RCC 7860 (cell line): ENCODE measurements around the gene TBX6.
A peak's percentile ranks its signal among the peaks of the same experiment; 100 is the strongest.

Experiments
- DNase-seq: peaks from one replicate; pipeline ENCODE4 v3.0.0-alpha.2; 2015; ENCODE audit warnings: low spot score
- FAIRE-seq: peaks from 2 replicates; lab custom pipeline; 2012; peaks lifted over from hg19 to GRCh38; lab: Jason Lieb, UNC

Gene TBX6

DNA sequence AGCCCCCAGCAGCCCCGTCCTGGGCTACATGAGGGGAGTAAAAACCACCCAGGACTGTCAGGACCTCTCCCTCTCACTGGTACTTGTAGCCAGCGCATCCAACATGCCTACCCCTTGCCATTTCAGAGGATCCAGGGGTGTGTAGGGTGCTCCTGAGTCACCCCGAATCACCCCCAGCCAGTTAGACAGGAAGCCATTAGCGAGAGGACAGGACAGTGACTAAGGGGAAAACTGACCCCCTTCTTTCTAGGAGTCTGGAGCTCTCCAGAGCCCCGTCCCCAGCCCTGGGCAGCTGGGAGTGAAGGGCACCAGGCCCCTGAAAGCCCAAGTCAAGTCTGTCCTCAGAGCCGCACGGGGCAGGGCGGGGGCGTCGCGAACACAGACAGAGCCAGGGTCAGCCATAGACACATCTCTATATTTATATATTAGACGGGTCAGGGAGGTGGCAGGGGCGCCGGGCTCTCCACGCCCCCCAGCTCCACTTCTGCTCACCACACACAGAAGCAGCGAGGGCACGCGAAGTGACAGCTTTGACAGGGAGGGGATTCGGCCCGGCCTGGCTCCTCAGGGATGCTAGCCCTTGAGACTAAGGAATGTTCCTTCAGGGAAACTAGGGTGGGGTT lies 22.1 kb upstream of the TBX6 start:
- FAIRE-seq (no peak), DNase-seq (no peak)

DNA sequence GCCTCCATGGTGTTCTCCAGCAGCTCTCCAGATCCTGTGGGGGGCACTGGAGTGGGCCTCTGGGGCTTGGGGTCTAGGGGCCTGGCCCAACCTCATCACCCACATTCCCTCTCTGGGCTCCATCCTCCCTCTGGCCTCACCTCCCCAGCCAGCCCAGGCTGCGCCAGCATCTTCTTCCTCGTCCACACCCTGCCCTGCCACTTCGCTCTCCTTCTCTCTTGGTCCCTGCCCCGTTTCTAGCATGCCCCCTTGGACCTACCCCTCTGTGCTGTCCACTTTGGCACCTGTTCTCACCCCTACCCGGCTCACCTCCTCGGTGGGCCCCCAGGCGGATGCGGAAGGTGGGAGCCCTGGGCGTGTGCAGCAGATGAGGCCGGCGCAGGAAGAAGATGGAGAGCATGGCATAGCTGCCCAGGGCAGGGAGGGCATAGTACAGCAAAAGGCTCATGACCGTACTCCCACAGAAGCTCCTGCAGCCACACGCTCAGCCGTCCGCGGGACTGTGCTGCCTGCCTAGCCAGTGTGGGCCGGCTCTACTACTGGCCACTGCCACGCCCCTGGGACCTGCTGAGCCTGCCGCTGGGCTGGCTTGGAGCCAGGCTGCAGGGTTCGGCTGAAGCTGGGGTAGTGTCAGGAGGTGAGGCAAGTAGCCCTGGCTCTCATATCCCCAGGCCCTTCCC lies 21.4 kb upstream of the TBX6 start, which contains the start of gene GDPD3:
Gene GDPD3 (minus strand): TSS at position 507 of the 680 bp plus-strand sequence. CDS start 59 bp downstream, at position 448.
- FAIRE-seq: no peak
- DNase-seq: peak; percentile 25

DNA sequence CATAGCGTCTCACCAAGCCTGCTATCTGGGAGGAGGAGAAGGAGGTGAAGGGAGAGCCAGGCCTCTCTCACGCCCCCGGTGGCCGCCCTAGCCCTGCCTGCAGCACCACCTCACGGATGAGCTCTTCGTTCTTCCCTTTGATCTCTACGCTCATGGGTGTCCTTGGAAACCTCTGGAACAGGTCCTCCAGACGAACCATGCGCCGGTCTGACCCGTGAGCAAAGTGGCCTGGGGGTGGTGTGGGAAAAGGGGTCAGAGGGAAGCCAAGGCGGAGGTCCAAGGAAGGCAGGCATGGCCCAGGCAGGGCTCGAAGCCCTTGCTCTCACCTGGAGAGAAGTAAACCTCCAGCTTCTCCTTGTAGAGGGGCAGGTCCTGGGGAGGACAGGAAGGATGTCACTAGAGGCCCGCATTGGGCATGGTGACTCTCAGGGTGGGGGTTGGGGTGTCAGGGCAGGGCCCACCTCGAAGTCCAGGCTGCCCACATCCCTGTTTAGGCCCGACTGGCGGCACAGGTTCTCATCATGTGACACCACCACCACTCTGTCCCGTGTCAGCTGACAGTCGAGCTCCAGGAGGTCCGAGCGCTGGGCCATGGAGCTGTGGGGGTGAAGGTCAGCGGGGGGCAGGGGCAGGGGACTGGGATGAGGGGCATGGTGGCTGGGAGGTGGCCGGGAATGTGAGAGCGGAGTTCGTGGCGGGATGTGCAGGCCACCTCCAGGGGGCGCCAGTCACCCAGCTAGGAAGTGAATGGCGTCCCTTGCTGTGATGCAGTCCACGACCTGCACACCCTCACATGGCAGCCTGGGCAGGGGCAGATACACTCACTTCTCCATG lies 20.7 kb upstream of the TBX6 start:
- no peak for FAIRE-seq
- no peak for DNase-seq

DNA sequence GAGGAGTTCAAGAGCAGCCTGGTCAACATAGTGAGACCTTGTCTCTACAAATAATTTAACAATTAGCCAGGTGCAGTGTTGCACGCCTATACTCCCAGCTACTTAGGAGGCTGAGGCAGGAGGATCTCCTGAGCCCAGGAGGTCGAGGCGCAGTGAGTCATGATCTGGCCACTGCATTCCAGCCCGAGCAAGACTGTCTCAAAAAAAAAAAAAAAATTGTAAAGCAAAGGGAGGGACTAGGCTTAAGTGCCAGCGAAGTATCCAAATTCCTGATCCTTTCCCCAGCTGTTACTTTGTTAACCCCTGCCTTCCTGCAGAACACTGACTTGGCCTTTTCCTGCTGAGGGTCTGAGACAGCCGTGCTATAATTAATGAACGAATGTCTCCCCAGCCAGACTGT lies 18.9 kb upstream of the TBX6 start:
- no peak for FAIRE-seq
- no peak for DNase-seq

DNA sequence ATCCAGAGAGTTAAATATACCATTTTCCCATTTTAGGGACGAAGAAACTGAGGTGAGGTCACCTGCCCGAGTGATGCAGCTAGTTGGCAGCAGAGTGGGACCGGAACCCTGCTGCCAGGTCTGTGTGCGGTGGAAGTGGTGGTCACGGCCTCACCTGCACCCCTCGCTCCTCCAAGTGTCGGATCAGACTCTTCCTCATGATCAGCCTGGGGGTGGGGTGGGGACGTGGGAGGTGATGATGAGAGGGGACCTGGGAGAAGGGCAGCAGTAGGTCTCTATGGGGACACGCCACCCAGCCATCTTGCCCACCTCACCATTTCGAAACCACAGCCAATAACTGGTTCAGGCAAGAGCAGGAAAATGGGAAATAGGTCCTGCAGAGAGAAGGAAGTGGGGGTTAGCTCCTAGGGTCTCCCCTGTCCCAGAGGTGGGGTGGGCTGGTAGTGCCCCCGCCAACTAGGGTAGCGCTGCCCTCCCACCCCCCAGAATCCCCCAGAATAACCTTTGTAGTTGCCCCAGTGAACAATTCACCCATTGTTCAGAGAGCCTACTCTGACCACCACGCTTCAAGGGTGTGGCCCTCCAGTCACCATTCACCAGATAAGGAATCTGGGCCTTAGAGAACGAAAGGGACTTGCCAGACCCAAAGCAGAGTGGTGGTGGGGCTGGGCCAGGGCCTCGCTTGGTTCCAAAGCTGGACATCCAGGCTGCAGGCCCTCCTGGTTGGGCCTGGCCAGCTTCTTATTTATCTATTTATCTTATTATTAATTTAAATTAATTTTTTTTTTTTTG lies 16.5 kb upstream of the TBX6 start:
- no peak for FAIRE-seq

DNA sequence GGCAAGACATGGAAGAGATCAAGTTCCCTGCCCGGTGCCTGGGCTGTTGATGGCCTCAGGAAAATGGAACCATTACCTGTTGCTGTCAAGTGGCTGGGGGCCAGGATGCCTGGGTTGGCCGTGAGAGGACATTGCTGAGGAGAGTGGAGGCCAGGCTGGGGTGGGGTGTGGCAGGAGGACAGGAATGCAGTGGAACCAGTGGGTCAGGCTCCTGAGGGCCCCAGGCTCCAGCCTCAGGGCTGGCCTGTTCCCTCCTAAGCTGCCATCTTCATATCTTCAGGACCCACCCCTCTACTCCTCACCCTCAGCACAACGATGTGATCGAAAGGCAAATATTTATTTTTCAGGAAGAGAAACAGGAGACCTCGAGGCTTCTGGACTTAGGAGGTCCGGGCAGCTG lies 12.8 kb upstream of the TBX6 start:
- FAIRE-seq (no peak), DNase-seq (no peak)

More for the DNA sequence above, 16.5 kb upstream of the TBX6 start:
- DNase-seq: no peak

DNA sequence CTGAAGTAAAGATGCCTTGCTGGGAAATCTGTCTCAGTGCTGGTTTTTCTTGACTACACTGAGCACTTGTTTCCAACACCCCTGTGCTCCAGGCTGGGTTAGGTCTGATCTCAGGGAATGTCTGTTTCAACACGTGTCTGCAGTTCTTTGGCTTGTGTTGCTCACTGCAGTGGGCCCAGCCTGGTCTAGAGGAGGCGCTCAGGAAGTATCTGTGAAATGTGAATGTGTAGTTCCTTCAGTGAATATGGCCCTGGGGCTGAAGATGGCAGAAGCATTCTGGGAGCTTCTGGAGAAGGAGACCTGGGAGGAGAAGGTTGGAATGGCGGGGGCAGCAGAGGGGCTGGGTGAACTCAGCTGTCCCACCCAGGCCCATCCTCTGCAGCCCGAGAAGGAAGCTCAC lies 12.4 kb upstream of the TBX6 start:
- FAIRE-seq (no peak), DNase-seq (no peak)

DNA sequence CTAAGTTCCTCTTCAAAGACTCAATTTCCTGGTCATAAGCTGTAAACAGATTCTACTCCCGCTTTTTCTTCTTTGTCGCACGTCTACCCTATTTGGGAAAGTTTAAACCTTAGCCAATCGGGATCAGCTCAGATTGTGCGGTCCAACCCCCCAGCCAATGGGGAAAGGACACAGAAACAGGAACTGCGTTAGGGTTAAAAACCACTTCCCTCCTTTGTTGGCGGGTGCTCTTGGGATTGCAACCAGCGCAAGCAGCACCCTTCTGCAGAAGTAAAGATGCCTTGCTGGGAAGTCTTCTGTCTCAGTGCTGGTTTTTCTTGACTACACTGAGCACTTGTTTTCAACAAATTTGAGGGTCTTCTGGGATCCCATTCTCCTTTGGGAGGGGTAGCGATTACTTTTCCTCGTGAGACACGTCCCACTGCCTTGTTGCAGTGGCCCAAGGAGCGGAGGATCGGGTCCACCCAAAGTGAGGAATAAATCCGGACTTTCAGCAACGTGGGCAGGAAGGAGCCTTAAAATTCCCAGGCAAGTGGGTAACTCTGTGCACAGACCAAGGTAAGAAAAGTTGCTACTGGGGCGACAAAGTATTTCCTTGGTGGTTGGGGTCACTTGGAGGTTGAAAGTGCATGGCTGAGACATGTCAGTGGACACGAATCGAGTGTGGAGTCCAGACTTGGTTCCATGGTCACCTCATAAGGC lies 5.3 kb upstream of the TBX6 start:
- DNase-seq: no peak
- FAIRE-seq: no peak

DNA sequence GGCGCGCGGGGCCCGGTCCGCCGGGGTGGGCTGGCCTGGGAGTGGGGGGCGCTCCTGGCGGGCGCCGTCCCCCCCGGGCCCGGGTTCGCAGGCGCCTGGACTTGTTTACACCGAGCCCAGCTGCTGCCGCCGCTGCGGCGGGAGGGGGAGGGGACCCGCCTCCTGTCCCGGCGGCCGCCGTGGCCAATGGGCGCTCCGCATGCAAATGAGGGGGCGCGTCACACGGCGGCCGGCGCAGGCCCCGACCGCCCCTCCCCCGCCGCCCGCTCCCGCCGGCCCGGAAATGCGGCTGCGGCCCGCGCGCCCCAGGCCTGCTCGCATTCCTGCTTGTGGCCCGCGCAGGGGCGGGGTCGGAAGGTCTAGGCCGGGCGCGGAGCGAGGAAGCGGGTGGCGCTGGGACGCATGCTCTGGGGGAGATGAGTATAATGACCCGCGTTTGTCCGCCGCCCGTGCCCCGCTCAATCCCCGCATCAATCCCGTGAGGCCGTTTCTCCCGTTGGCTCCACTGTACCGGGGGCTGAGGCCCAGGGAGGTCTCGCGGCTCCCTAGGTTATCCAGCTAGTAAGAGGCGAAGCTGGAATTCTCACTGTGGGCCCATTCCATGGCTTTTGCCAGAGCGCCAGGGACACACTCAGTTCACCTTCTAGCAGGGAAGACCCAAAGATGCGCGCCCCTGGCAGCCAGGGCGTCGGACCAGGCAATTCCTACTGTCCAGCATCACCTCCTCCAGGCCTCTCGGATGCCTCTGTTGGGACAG lies 4.6 kb upstream of the TBX6 start, which contains the start of gene YPEL3:
Gene YPEL3 (minus strand): TSS at position 109 of the 757 bp plus-strand sequence. CDS start 731 bp downstream, outside the sequence.
- FAIRE-seq (no peak), DNase-seq (peak; percentile 25)

DNA sequence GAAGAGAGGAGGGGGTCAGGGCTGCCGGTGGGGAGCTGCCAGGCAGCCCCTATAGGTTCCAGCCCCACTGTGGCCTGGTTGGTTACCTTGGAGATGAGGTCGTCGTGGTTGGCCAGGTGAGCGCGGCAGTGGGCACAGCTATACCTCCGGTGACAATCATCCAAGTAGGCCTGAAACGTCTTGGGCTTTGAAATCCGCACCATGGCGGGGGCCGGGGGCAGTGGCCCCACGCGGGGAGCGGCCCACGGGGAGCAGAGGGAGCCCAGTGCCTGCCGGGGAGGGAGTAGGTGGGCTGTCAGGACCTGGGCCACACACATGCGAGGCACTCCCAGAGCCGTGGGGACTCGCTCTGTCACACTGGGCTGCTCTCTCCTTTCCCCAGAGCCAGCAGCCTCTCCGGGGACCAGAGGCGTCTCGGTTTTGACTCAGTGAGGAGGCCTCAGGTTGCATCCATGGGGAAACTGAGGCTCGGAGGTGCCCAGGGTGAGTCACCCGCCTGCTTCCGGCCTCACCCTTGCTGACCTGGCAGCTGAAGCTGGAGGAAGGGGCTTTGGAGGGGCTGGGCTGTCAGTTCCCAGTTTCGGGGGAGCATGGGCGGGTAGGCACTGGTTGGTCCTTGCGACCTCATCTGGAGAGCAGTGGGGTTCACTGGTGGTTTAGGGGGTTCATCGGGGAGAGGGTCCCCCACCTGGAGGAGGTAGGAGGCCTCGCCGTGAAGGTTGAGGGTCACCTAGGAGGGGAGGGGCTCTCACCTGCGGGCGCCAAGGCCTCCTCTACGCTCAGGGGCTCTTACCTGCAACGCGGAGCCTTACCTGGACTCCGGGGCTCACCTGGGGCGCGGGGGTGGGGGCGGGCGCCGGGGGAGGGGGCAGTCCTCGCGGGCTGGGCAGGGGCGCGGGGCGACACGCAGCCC lies 3.7 kb upstream of the TBX6 start:
- FAIRE-seq: no peak
- DNase-seq: no peak

DNA sequence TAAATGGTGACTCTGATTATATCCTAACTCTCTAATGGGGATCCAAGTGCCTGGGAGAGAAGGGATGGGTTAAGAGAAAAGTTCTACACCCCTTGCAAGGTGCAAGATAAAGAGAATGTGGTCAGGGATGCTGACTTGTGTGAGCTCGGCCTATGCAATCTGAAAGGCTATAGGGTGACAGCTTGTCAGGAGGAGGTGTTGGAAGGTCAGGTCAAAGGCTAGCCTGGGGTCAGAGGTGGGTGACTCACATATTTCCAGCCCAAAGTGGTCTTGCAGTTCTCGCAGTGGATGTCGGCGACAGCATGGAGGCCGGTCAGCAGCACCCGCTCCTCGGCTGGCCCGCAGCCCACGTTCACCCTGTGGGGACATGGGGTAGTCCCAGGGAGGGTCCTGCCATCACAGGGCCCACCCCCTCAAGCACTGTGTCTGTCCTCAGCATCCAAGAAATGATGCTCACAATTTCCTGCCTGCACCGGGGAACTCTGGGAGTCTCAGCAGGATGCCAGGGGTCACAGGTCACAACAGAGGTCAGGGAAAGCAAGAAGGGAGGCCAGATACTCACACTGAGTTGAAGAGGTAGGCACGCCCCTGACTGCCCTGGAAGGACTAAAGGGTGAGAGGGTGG lies 2.9 kb upstream of the TBX6 start:
- DNase-seq (no peak), FAIRE-seq (no peak)

DNA sequence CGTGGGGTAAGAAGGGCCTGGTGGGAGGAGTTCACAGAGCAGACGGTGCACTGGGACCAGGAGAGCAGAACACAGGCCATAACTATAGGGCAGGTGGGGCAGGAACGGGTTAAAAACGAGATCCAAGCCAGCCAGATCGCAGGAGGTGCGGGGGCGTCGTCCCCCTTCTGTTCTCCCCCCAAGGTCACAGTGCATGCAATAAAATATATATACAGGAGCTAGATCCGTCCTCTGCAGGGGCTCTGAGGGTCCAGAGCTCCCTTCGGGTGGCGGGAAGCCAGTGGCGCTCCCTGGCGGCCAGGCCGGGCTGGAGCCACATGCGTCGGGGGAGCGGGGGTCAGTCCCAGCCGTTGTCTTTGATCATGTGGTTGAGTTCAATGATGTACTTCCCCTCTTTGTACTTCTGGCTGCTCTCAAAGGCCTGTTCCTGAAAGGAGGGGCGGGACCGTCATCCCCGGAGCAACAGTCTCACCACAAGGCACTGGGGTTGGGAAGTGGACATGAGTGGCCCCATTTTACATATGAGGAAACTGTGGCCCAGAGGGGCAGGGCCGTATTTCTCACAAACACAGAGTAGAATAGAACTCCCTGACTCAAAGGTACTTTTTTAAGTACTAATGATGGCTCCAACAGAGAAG lies 768 bp upstream of the TBX6 start:
- FAIRE-seq: no peak

DNA sequence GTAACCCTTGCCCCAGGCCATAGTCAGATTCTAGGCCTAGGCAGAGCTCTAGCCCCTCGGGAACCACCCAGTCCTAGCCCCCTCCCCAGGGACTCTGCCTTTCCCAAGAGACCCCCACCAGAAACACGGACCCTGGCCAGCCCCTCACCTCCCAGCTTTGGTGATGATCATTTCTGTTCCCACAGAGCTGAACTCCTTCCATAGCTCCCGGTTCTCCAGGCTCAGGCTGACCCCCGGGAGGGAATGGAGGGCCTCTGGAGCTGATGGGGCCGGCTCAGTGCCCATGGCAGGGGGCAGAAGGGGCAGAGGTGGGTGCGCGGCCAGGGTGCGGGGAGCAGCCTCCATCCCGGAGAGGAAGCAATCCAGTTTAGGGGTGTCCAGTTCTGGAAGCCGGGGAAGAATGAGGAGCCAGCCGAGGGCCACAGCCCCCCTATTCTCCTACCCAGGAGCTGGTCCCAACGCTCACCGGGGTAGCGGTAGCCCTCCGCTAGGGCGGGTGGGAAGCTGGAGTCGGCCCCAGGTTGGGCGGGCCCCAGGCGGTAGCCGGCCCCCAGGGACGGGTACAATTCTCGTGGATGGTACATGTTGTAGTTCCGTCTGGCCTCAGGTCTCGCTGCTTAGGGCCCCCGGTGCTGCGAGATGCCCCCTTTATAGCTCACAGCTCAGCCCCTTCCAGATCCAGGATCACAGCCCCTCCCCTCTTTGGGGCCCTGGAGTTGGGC lies 953 bp downstream of the TBX6 start:
- DNase-seq (no peak), FAIRE-seq (no peak)

More for the DNA sequence above, 768 bp upstream of the TBX6 start:
- no peak for DNase-seq

DNA sequence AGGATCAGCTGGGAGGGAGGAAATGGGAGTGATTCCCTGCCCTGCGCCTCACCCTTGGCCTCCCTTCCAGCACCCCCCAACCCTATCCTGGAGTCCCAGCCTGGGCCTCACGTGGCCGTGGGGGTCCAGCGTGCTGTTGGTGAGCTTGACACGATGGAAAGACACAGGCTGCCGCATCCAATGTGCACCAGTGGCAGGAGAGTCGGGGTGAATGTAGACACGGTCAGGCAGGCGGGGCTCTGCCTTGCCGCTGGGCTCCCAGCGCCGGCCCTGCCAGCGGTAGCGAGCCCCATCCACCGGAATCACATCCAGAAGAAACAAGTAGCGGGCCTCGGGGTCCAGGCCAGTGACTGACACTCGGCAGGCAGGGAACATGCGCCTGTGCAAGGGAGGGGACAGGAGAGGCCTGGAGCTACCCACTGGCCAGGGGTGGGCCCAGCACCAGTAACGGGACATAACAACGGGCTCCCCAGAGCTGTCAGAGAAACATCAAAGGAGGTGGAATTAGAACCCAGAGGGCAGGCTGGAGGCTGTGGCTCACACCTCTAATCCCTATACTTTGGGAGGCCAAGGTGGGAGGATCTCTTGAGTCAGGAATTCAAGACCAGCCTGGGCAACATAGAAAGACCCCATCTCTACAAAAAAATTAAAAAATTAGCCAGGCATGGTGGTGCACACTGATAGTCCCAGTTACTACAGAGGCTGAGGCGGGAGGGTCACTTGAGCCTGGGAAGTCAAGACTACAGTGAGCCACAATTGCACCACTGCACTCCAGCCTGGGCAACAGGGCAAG lies 2.7 kb downstream of the TBX6 start:
- DNase-seq (no peak), FAIRE-seq (no peak)

DNA sequence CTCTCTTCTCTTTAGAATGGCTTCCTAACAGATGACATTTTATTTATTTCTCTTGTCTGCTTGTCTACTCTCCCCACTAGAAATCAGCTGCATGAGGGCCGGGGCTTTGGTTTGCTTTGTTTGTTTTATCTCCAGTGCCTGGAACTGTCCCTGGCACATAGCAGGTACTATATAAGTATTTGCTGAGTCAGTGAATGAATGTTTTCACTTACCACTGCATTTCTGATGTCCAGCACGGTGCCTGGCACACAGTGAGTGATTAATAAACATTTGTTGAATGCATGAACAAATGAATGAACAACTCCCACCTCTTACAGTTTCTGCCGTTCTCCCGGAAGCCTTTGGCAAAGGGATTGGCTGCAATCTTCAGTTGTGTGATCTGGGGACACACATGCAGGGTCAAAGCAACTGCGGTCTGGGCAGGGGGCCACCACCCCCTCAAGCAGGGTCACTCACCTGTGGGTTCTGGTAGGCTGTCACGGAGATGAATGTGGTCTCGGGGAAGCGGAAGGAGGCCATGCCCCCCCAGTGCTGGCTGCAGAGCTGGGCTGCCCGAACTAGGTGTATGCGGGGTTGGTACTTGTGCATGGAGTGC lies 3.4 kb downstream of the TBX6 start:
- FAIRE-seq: no peak
- DNase-seq: no peak
